HG03521 (cell line): ENCODE data around the gene NDOR1.
"Not testable (repeated sequence)": the region's sequence is repeated elsewhere in the genome, so short reads cannot be mapped to it uniquely, and the experiment has no call there.

Experiments used
- ATAC-seq: cut with Tn5 transposase; IDR thresholded peaks from one replicate; pipeline ENCODE4 v1.9.1; 2021; ENCODE audit warnings: mild to moderate bottlenecking, moderate library complexity; ENCODE audit not compliant: unreplicated experiment

NDOR1 gene

DNA sequence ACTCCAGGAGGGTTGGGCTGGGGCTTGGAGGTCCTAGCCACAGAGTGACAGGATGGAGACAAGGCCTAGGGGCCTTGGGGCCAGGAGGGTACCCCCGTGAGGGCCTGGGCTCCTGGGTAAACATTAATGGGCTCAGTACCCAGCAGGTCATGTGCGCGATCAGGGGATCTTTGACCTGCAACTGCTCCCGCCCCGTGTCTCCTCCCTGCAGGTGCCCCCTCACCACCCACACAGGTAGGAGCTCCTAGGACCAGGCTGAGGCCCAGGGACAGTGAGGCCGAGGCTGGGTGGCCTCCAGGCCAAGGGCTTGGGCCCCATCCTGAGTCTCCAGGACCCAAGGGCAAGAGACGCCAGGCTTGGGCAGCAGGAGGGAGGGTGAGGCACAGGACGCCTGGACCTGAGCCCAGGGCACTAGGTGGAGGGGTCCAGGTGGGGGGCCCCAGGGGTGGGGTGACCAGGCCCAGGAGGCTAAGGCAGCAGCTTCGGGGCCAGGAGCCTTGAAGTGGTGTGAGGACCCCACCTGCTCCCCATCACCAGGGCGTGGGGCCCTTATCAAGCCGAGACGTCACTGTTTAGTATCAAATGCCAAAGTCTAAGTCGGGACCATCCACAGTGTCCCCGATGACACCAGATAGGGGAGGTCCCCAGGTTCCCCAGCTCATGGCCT, 25.3 kb downstream of the NDOR1 start, which contains the start of gene SLC34A3:
TSS of gene SLC34A3 (plus strand) at position 197 of the 667 bp plus-strand sequence. CDS start 802 bp downstream, outside the sequence.
- ATAC-seq, result no peak

- no peak for ATAC-seq
Measured at GRCh38 chr9:137231372-137232039, 26.0 kb downstream of the NDOR1 start.

DNA sequence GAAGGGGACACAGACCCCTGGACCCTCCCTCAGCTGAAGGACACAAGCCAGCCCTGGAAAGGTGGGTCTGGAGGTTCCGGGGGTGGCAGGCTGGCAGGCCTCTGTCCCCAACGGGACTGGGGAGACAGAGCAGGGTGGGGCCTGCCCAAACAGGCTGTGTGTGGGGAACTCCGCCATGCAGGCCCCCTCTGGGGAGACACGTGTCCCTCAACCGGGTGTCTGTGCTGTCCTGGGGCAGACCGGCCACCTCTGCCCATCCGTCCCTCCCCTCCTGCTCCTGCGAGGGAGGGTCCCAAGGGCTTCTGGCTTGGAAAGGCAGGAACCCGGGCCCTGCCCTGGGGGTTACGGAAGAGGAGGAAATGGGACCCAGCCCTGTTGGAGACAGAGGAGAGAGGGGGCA, 26.6 kb downstream of the NDOR1 start:
- ATAC-seq, result no peak

DNA sequence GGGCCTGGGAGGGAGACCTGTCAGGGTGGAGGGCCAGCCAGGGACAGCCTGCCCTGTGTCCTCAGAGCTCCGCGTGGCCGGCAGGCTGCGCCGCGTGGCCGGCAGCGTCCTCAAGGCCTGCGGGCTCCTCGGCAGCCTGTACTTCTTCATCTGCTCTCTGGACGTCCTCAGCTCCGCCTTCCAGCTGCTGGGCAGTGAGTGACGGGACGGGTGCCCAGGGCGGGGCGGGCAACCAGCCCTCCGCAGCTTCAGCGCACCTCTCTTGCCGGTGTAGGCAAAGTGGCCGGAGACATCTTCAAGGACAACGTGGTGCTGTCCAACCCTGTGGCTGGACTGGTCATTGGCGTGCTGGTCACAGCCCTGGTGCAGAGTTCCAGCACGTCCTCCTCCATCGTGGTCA, 27.0 kb downstream of the NDOR1 start:
- ATAC-seq, result no peak

DNA sequence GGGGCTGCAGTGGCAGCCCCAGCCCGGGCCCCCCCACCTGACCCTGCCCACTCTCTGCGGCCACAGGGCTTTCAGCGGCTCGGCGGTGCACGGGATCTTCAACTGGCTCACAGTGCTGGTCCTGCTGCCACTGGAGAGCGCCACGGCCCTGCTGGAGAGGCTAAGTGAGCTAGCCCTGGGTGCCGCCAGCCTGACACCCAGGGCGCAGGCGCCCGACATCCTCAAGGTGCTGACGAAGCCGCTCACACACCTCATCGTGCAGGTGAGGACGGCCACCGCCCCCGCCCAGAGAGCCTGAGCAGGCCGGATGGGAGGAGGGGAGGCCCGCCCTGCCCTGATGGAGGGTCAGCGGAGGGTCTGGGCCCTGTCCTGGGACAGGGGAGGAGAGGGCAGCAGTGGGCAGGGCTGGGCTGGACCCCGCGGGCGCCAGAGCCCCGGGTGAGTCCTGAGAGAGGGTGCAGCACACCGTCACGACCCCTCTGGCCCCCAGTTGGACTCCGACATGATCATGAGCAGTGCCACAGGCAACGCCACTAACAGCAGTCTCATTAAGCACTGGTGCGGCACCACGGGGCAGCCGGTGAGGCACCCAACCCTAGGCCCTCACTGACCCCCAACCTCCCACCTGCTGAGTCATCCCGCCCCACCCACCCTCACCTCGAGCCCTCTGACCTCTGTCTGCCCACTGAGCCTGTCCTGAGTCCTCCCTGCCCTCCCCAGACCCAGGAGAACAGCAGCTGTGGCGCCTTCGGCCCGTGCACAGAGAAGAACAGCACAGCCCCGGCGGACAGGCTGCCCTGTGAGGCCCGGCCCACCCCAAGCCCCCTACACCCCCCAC, 27.9 kb downstream of the NDOR1 start:
- ATAC-seq, result no peak

- ATAC-seq, result no peak
Measured at GRCh38 chr9:137234055-137234697, 28.7 kb downstream of the NDOR1 start.

DNA sequence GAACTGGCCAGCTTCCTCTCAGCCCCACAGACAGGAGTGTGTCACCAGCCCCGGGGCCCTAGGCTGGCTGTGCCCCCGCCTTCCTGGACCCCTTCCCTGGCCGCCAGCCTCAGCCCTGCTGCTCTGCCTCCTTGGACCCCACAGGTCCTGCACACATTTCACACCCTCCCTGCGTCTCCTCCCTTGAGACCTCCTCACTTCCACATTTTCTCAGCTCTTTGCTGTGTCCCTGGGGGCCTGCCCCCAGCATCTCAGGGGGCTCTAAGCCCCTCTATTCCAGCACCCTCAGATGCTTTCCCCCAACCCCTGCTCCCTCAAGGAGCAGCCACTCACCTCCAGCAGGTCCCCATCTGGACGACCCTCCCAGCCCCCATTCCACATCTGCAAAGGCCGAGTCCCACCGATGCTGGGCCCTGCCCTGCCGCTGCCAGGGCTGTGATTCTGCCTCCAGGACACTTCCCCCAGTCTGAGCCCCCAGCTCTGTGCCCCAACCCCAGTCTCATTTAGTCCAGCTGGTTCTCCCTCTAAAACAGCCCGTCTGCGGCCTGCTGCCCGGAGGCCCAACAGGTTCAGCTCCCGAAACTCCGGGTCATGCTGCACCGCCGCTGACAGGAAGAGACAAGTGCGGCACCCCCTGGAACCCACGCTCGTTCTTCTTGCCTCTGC, 29.4 kb downstream of the NDOR1 start:
- no peak for ATAC-seq

GRCh38 chr9:137235424-137236237, 30.1 kb downstream of the NDOR1 start:
- ATAC-seq, result no peak

- no peak for ATAC-seq
Measured at GRCh38 chr9:137236238-137236935, 30.9 kb downstream of the NDOR1 start.

- ATAC-seq, result no peak
Measured at GRCh38 chr9:137236936-137237421, 31.5 kb downstream of the NDOR1 start.

DNA sequence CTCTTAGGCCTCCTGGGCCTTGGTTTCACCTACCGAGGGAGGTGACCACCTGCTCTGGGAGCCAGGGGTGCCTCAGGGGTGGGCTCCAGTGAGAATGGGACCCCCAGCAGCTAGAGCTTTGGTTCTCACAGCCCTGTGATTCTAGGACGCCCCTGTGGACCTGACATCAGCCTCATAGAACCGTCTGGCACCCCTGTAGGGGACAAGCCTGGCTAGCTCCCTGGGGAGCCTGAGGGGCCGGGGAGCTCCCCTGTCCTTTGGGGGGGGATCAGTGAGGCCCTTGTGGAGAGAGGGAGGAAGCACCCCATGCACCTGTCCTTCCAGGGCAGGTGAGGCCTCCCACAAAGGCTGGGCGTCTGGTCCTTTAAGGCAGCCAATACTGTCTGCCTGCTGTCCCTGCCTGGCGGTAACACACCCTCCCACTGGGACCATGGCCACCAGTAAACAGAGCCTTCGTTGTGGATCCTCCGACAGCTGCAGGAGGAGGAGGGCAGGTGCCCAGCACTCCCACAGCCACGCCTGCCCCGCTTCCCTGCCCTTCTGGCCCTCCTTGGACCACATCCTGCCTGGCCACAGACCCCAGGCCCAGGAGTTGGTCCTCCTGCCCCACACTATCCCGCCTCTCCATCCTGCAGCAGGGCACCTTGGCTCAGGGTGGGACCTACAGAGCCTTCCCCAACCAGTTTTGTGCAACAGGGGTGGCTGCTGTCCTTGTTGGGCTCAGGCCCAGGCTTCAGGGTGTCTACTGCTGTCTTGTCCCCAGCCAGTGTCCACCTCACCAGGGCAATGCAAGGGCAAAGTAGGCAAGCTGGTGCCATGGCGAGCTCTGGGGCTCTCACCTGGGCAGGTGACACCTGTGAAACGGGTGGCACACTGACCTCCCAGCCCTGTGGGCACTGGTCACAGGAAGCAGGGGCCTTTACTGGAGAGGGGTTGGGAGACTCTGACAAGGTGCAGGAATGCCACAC, 32.5 kb downstream of the NDOR1 start:
- ATAC-seq, result no peak

DNA sequence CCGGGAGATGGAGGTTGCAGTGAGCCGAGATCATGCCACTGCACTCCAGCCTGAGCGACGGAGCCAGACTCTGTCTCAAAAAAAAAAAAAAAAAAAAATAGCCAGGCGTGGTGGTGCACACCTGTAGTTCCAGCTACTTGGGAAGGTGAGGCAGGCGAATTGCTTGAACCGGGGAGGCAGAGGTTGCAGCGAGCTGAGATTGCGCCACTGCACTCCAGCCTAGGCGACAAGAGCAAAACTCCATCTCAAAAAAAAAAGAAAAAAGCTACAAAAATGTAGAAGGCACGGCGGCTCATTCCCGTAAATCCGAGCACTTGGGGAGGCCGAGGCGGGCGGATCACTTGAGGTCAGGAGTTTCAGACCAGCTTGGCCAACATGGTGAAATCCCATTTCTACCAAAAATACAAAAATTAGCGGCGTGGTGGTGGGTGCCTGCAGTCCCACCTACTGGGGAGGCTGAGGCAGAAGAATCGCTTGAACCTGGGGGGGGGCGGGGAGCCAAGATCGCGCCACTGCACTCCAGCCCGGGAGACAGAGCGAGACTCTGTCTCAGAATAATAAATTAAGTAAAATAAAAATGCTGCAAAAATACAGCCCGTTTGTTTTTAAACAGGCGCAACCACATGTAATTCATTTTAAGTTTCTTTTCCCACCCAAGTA, 34.2 kb downstream of the NDOR1 start:
- not testable (repeated sequence) for ATAC-seq

DNA sequence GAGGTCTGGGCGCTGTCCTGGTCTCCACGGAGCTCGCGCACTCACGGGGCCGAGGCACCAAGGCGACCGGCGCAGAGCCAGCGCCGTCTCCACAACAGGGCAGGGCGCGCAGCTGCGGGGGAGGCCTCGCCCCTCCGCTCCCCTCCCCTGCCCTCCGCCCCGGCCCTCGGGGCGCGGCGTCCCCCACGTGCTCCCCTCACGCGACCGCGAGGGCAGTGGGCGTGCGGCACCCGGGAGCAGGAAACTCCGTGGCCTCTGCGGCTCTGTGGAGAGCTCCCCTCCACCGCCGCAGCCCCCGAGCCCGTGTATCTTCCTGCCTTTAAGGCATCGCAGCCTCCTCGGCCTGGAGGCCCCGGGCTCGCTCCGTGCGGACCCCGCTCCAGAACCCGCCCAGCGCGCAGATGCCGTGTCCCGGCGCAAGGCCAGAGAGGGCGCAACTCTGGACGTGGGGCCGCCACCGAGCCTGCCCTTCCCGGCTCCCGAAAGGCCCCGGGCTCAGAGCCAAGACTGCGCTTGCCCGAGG, 34.9 kb downstream of the NDOR1 start:
- peak; percentile 21 for ATAC-seq

DNA sequence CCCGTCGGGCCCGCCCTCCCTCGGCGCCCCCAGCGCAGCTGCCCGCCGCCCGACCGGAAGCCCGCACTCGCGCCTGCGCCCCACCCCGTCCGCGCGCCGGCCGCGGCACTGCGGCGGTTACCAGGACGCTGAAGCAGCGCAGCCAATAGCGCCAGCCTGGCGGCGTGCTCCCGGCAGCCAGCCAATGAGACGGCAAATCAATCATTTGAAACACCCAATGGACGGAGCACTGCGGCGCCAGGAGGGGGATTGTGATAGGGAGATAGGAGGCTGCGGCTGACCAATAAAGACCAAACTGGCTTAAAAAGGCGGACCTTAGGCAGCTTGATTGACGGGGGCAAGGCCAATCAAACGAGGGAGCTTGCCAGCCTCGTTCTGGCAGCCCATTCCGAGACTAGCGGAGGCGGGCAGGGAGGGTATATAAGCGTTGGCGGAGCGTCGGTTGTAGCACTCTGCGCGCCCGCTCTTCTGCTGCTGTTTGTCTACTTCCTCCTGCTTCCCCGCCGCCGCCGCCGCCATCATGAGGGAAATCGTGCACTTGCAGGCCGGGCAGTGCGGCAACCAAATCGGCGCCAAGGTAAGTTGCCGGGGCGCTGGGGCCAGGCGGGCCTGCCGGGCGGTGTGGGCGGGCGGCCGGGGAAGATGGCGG, 35.5 kb downstream of the NDOR1 start, which contains the start of gene TUBB4B:
TSS of gene TUBB4B (plus strand) at position 447 of the 649 bp plus-strand sequence. CDS start at position 521, 74 bp downstream.
- peak; percentile 72 for ATAC-seq

DNA sequence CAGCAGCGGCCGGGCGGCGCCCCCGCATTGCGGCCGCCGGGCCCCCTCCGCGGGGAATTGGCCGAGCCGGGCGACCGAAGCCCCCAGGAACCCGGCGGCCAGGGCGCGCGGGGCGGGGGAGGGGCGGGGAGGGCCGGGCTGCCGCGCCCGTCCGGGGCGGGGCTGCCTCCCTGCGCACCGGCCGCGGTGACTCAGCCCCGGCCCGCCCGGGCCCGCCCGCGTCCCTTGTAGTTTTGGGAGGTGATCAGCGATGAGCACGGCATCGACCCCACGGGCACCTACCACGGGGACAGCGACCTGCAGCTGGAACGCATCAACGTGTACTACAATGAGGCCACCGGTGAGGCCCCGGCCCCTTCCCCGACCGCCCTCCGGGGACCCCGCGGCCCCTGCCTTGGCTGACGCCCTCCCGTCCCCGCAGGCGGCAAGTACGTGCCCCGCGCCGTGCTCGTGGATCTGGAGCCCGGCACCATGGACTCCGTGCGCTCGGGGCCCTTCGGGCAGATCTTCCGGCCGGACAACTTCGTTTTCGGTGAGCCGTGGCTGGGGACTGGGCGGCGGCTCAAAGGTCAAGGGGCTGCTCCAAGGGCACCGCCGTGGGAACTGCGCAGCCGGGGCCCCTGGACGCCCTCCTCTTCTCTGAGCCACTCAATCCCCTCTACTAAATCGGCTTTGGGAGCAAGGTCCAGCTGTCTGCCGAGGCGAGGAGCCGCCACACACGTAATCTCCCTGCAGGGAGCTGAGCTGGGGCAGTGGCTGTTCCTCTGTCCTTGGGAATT, 36.2 kb downstream of the NDOR1 start:
- peak; percentile 2 for ATAC-seq
